IPS DF 4.7 (cell line): ENCODE data around the gene TFDP1.

Experiments used
- DNase-seq: peaks from one replicate; pipeline ENCODE4 v3.0.0-alpha.2; 2013; ENCODE audit warnings: low spot score; ENCODE audit errors: extremely low read depth

TFDP1 gene

DNA sequence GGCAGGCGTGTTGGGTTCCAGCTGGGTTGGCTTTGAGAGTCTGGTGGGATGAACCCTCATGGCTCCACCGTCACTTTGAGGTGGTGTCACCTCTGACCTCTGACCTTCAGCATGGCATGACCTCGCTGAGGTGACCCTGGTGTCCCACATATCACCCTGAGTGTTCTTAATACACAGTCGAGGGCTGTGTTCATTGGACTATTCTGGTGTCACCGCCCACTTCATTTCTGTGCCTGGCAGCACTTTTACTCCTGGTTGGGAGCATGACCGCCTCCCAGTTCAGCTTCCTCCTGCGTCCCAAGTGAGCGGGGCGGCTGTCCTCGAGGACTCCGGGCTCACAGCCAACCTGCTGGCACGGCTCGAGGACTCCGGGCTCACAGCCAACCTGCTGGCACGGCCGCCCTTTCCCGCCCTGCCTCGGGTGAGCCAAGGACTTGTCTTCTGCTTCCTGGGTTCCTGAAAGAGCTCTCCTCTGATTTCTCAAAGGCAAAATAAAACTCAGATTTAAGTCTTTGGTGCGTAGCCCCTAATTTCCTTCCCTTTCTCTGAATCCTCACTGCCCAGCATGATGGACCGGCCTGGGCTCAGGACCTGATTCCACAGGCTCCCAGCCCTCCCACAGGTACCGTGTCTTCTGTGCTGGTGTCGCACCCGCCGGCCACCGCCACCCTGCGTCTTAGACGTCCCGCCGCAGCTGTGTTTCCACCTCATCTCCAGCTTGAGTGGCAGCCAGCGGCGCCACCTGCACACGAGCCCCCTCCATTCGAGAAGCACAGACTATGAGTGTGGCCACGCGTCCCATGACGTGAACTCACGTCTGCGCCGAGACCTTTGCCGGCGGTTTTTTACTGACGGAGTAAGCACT is 63.0 kb downstream of the TFDP1 start:
- no peak for DNase-seq

- no peak for DNase-seq
Measured at GRCh38 chr13:113648216-113648610, 63.7 kb downstream of the TFDP1 start.

- DNase-seq, result no peak
Measured at GRCh38 chr13:113649212-113649611, 64.7 kb downstream of the TFDP1 start.

DNA sequence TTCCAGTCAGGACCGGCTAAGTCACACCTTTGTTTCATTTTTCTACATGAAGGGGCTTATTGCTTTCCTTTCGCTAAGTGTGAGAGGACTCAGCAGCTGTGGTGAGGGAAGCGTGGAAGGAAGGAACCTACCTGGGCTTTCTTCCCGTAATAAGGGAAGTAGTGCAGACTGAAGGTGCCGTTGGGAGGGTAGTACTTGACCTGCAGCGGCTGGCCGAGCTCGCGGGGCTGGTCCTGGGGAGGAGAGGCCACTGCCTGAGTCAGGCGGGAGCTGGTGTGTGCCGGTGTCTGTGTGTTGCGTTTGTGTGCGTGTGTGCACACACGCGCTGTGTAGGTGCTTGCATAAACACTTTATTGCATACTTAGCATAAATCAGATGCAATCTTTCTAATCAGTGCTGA is 65.7 kb downstream of the TFDP1 start:
- no peak for DNase-seq

GRCh38 chr13:113650731-113651148 is 66.2 kb downstream of the TFDP1 start:
- no peak for DNase-seq

DNA sequence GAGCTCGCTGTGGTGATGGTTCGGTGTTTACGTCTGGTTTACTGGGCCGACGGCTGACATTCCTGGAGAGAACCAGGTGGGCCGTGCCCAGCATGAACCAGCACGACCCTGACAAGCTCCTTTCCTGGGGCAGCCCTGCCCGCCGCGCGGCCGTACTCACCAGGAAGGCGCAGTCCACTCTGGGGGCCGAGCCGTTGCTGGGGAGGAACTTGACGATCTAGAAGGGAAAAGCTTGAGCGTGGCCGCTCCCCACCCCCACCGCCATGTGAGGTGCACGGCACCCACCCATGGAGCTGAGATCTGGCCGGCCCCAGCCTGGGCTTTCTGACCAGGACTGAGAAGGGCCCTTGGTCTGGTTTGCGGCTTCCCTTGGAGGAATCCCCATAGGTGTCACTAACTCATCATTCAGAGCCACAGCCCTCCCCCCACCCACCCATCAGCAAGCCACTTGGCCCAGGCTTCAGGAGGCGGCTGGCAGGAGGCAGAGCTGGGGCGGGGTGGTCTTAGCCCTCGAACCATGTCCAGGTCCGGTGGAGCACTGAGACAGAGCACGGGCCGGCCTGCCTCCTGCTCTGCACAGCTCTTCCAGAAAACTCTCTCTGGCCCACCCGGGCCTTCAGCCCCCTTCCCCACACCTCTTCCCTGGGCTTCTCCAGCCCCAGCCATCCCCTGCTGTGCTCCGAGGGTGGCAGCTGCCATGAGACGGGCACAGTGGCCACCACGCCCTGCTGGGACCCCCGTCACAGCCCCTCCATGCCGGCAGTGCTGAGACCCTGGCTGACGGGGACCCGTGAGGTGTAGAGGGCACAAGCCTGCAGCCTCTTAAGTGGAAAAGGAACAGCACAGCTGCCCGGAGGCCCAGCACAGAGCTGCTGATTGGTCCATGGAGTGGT is 67.2 kb downstream of the TFDP1 start:
- DNase-seq, result no peak

GRCh38 chr13:113652404-113653263 is 68.1 kb downstream of the TFDP1 start:
- no peak for DNase-seq

- no peak for DNase-seq
Measured at GRCh38 chr13:113653264-113654174, 69.0 kb downstream of the TFDP1 start.

DNA sequence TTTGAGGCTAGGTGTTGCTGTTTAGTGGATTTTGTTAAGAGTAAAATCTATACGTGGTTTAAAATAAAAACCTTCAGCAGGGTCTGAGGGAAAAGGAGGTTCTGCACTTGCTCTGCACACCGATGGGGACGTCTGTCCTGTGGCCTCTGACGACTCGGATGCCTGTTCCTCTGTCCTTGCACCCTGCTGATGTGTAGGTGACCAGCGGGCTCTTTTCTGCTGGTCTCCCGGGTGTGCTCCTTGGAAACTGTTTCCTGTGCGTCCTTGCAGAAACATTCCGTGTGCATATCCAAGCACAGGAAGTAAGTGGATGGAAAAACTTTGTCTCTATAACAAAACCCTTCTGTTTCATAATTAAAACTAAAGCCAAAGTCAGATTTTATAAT is 69.6 kb downstream of the TFDP1 start:
- DNase-seq, result no peak

GRCh38 chr13:113654591-113655345 is 70.2 kb downstream of the TFDP1 start:
- no peak for DNase-seq

- DNase-seq, result no peak
Measured at GRCh38 chr13:113655346-113656002, 70.9 kb downstream of the TFDP1 start.

GRCh38 chr13:113656003-113656588 is 71.5 kb downstream of the TFDP1 start:
- DNase-seq, result no peak

GRCh38 chr13:113656831-113657671 is 72.5 kb downstream of the TFDP1 start:
- DNase-seq, result no peak

- no peak for DNase-seq
Measured at GRCh38 chr13:113657851-113658741, 73.5 kb downstream of the TFDP1 start, which contains the start of gene ATP4B. ATP4B (minus strand) TSS chr13:113658198; CDS start chr13:113658144, 54 bp downstream.

GRCh38 chr13:113658836-113659235 is 74.3 kb downstream of the TFDP1 start:
- no peak for DNase-seq

DNA sequence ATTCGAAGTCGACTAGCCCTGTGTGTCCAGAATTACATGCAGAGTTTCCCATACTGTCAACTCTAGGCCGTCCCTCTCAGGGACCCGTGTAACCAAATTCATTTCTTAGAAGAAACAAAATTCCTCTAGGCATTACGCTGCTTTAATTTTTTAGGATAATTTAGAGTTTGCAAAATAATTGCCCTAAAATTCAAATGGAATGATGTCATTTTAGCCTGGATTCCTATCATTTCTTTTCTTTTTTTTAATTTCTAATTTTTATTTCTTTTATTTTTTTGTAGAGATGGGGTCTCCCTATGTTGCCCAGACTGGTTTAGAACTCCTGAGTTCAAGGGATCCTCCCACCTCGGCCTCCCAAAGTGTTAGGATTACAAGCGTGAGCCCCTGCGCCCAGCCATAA is 74.8 kb downstream of the TFDP1 start:
- no peak for DNase-seq

DNA sequence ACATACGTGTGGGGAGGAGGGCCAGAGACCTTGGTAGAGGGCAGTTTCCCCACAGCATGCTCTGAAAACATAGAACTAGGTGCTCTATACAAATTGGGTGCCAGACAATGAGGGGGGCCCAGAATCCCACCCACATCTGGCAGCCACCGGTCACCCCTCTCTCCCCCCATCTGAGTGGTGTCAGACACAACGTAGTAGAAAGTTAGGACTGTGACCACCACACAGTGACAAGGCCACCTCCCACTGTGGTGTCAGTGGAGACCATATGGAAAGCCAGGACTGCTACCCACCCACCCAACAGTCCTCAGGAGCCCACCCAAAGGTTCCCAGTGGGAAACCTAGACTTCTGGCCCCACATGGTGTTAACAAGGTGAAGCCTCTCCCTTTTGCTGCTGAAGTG is 75.5 kb downstream of the TFDP1 start:
- DNase-seq, result no peak
